AG08396 (cell line): ENCODE data around the gene DECR2.
"Not testable (repeated sequence)": the region's sequence is repeated elsewhere in the genome, so short reads cannot be mapped to it uniquely, and the experiment has no call there.

ENCODE experiments used
- DNase-seq: peaks from one replicate; pipeline ENCODE4 v3.0.0; 2012; ENCODE audit warnings: low spot score, mixed read lengths

DECR2 gene

GRCh38 chr16:401468-402348 lies at the start of gene DECR2:
TSS of gene DECR2 (plus strand) at chr16:401885. CDS start at chr16:401964, 79 bp downstream.
- DNase-seq = peak; percentile 99

- peak; percentile 95 for DNase-seq
Measured at GRCh38 chr16:352547-353403, 48.9 kb upstream of the DECR2 start, which contains the start of gene AXIN1. TSS of gene AXIN1 (minus strand) at chr16:352723. CDS start at chr16:347025, 5,698 bp downstream.

- no peak for DNase-seq
Measured at GRCh38 chr16:353404-354290, 48.0 kb upstream of the DECR2 start.

- DNase-seq = no peak
Measured at GRCh38 chr16:354291-354881, 47.3 kb upstream of the DECR2 start.

GRCh38 chr16:354971-355461 lies 46.7 kb upstream of the DECR2 start:
- DNase-seq = no peak

- DNase-seq = no peak
Measured at GRCh38 chr16:356741-357140, 44.9 kb upstream of the DECR2 start.

- no peak for DNase-seq
Measured at GRCh38 chr16:359067-359763, 42.5 kb upstream of the DECR2 start.

GRCh38 chr16:359871-360697 lies 41.6 kb upstream of the DECR2 start:
- no peak for DNase-seq

- no peak for DNase-seq
Measured at GRCh38 chr16:360698-361336, 40.9 kb upstream of the DECR2 start.

GRCh38 chr16:361341-361871 lies 40.3 kb upstream of the DECR2 start:
- DNase-seq = no peak

- peak; percentile 91 for DNase-seq
Measured at GRCh38 chr16:361872-362701, 39.6 kb upstream of the DECR2 start.

- DNase-seq = not testable (repeated sequence)
Measured at GRCh38 chr16:362702-362999, 39.0 kb upstream of the DECR2 start.

GRCh38 chr16:363110-363765 lies 38.4 kb upstream of the DECR2 start:
- no peak for DNase-seq

- DNase-seq = no peak
Measured at GRCh38 chr16:363766-364490, 37.8 kb upstream of the DECR2 start.

GRCh38 chr16:364595-365491 lies 36.8 kb upstream of the DECR2 start:
- no peak for DNase-seq

GRCh38 chr16:366476-366875 lies 35.2 kb upstream of the DECR2 start:
- DNase-seq = no peak
